ENCODE data around the gene CAMSAP1.

GRCh38 chr9:135933114-135933513 lies 25.8 kb upstream of the CAMSAP1 start:
- TF ChIP-seq CTCF (conservative IDR thresholded peaks at IDR 0.05) = no peak
- no peak for TF ChIP-seq EZH2 (IDR thresholded peaks at IDR 0.05; ENCODE audit: low read depth)

All from PC-9 (cell line).